Fibroblast of pulmonary artery (primary cell): ENCODE data around the gene PBOV1.

Experiments
- DNase-seq: peaks from one replicate; pipeline ENCODE4 v3.0.0-alpha.2; 2010; ENCODE audit warnings: low read depth
- H3K4me3 ChIP-seq: replicated peaks from 2 replicates; pipeline ENCODE4 v1.5.1; 2011; ENCODE audit warnings: low read depth, mild to moderate bottlenecking, control low read depth, low read length, moderate library complexity
- TF ChIP-seq, protein P1 (sequence below): IDR thresholded peaks from 2 replicates; pipeline ENCODE4 v1.5.1; 2011; ENCODE audit warnings: mild to moderate bottlenecking, control low read depth, low read length, inconsistent platforms; ENCODE audit errors: missing control alignments

The PBOV1 gene

GRCh38 chr6:138246650-138247440 lies 28.6 kb upstream of the PBOV1 start:
- no peak for DNase-seq
- H3K4me3 ChIP-seq, result no peak overlapping the region
- TF ChIP-seq, protein P1, sequence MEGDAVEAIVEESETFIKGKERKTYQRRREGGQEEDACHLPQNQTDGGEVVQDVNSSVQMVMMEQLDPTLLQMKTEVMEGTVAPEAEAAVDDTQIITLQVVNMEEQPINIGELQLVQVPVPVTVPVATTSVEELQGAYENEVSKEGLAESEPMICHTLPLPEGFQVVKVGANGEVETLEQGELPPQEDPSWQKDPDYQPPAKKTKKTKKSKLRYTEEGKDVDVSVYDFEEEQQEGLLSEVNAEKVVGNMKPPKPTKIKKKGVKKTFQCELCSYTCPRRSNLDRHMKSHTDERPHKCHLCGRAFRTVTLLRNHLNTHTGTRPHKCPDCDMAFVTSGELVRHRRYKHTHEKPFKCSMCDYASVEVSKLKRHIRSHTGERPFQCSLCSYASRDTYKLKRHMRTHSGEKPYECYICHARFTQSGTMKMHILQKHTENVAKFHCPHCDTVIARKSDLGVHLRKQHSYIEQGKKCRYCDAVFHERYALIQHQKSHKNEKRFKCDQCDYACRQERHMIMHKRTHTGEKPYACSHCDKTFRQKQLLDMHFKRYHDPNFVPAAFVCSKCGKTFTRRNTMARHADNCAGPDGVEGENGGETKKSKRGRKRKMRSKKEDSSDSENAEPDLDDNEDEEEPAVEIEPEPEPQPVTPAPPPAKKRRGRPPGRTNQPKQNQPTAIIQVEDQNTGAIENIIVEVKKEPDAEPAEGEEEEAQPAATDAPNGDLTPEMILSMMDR, result no peak

- H3K4me3 ChIP-seq, result no peak overlapping the region
- TF ChIP-seq, protein P1, result no peak
- no peak for DNase-seq
Observed at GRCh38 chr6:138245751-138246150, 27.5 kb upstream of the PBOV1 start.

DNA sequence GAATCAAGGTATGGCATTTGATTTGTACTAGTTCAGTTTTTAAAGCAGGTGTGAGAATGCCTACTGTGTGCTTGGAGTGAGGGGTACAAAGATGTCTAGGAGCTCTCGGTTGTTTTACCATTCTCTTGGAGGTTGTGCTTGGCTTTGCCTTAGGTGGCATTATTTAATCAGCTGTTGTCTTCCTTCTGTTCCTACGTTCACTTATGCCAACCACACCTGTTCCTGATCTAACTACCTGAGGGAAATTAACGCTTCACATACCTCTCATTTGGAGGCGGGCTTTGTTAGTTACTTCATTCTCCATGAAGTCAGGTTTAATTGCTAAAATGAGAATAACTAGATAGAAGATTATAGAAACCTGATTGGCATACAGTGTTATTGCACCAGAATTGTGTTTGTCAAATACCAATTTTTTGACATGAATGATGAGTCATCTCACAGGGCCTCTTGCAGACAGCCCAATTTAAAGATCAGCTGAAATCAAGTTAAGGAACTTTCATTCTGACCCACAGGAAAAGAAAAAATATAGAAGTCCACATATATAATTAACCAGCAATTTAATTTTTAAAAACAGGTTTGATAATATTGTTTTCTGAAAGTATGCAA lies 24.8 kb upstream of the PBOV1 start:
- H3K4me3 ChIP-seq, result no peak overlapping the region
- TF ChIP-seq, protein P1, result no peak
- no peak for DNase-seq

- H3K4me3 ChIP-seq, result no peak overlapping the region
- TF ChIP-seq, protein P1, result no peak
- DNase-seq, result no peak
Observed at GRCh38 chr6:138241934-138242333, 23.6 kb upstream of the PBOV1 start.

DNA sequence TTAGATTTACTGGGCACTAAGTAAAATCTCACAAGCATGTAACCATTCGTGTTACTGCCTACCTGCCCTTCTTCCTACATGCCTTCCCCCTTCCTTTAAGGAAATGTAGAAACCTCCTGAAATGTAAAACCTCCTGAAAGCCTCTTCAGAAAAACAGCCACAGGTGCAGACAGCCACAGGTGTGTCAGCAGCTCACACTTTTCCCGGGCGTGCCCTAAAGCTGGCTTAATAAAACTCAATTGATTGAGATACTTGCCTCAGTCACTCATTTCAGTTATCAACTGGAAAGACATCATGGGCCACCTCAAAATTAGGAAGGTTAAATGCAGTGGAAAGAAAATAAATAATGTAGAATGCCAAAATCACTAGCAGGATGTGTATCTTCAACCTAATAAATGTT lies 23.1 kb upstream of the PBOV1 start:
- DNase-seq, result no peak
- H3K4me3 ChIP-seq, result no peak overlapping the region
- TF ChIP-seq, protein P1, result no peak

DNA sequence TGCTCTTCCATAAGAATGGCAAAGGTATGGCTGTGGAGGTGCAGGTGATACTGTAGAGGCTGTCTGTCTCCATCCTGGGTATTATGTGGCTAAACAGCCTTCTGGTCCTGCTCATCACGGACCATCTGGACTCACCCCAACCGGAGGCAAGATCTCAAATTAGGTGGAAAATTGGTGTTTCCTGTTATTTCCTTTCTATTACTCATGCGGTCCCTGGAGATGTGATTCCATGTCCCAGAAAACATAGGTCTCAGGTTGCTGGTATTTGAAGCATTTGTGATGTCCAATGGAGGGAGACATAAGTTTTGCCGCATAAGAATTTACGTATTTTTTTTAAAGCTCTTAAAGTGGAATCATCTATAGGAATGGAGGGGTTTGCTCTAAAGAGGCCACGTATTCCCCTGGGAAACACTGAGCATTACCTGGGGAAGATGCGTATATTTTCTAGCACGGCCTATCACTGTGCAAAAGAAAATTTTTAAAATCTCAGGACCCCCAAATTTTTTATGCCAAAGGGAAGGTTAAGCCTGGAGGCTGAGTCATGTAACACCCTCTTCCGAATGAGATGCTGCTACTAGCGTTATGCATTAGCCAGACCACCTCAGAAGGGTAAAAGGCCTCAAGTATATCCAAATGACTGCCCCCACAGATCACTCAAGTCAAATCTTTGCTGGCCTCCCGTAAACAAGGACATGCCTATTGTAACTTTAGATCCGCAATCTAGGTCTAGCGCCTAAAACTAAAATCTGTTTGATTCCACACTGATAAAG lies 22.4 kb upstream of the PBOV1 start:
- no peak overlapping the region for H3K4me3 ChIP-seq
- DNase-seq, result no peak
- TF ChIP-seq, protein P1, result no peak
